OCI-LY7 (cell line): ENCODE data around the gene SEC24B. TPM values are rescaled to one million over a fixed set of nuclear protein-coding genes. Genes with fewer than 3 reads are reported as not detected.
"Not testable (repeated sequence)": the region's sequence is repeated elsewhere in the genome, so short reads cannot be mapped to it uniquely, and the experiment has no call there.

ENCODE experiments used
- BruUV-seq: library from RNA; stranded (reverse); fragments of 400-500 nt; replicated peaks from 2 replicates; lab custom pipeline; 2021; lab: Mats Ljungman, UMichigan
- CTCF ChIA-PET: fragments of 300-600 bp; sonication (Branson Sonifier 250); formaldehyde crosslinking; loops from one replicate; lab custom pipeline; 2022; ENCODE audit warnings: antibody characterized with exemption; ENCODE audit not compliant: unreplicated experiment; lab: Charles Lee
- POLR2A ChIA-PET: fragments of 300-600 bp; sonication (Branson Sonifier 250); formaldehyde crosslinking; loops from one replicate; lab custom pipeline; 2022; ENCODE audit warnings: antibody characterized with exemption; lab: Charles Lee
- DNase-seq: peaks from one replicate; pipeline ENCODE4 v3.0.0-alpha.2; 2015; ENCODE audit warnings: low spot score
- H2AFZ ChIP-seq: fragments of 200-600 bp; sonication (generic), shearing (Covaris generic); 2 replicates; pipeline ENCODE4 v1.6.1; 2014; ENCODE audit warnings: mild to moderate bottlenecking, antibody characterized with exemption, low read length, moderate library complexity
- H3K27ac ChIP-seq: fragments of 200-600 bp; sonication (generic); 2 replicates; pipeline ENCODE4 v1.5.1; 2014; ENCODE audit warnings: mixed run types, low read depth, mild to moderate bottlenecking, moderate library complexity, low read length, inconsistent platforms; ENCODE audit not compliant: poor library complexity, severe bottlenecking
- H3K36me3 ChIP-seq: fragments of 200-600 bp; sonication (generic); 2 replicates; pipeline ENCODE4 v1.6.1; 2014; ENCODE audit warnings: mild to moderate bottlenecking, antibody characterized with exemption, low read length, moderate library complexity, mixed read lengths; ENCODE audit not compliant: insufficient read depth
- H3K4me1 ChIP-seq: fragments of 200-600 bp; sonication (generic); 2 replicates; pipeline ENCODE4 v1.5.1; 2014; ENCODE audit warnings: mild to moderate bottlenecking, low read length; ENCODE audit not compliant: insufficient read depth, poor library complexity, severe bottlenecking
- H3K4me2 ChIP-seq: fragments of 200-600 bp; sonication (generic); 2 replicates; pipeline ENCODE4 v1.6.1; 2014; ENCODE audit warnings: mild to moderate bottlenecking, low read length
- H3K4me3 ChIP-seq: fragments of 200-600 bp; sonication (generic); 2 replicates; pipeline ENCODE4 v1.5.1; 2014; ENCODE audit warnings: mild to moderate bottlenecking, low read depth, low read length; ENCODE audit not compliant: poor library complexity, severe bottlenecking
- H3K79me2 ChIP-seq: fragments of 200-600 bp; sonication (generic); 2 replicates; pipeline ENCODE4 v1.6.1; 2016; ENCODE audit warnings: low read depth, mild to moderate bottlenecking, low read length, moderate library complexity, mixed read lengths; ENCODE audit not compliant: insufficient read depth
- H3K9me2 ChIP-seq: fragments of 200-600 bp; sonication (generic); 2 replicates; pipeline ENCODE4 v1.6.1; 2016; ENCODE audit warnings: mild to moderate bottlenecking, low read length, mixed read lengths; ENCODE audit not compliant: insufficient read depth
- H3K9me3 ChIP-seq: fragments of 200-600 bp; sonication (generic); 2 replicates; pipeline ENCODE4 v1.6.1; 2014; ENCODE audit warnings: mild to moderate bottlenecking, mixed run types, low read length, mixed read lengths
- H4K20me1 ChIP-seq: fragments of 200-600 bp; sonication (generic); 2 replicates; pipeline ENCODE4 v1.6.1; 2014; ENCODE audit warnings: mild to moderate bottlenecking, antibody characterized with exemption, low read length, moderate library complexity, mixed read lengths; ENCODE audit not compliant: insufficient read depth
- CTCF ChIP-seq: fragments of 200-600 bp; sonication (generic); conservative IDR thresholded peaks from 2 replicates; pipeline ENCODE4 v1.5.1; 2014; ENCODE audit warnings: mild to moderate bottlenecking, antibody characterized with exemption, low read length, moderate library complexity, mixed read lengths
- EZH2phosphoT487 ChIP-seq: fragments of 200-600 bp; sonication (generic); IDR thresholded peaks from 2 replicates; pipeline ENCODE4 v1.6.1; 2018; ENCODE audit warnings: low read depth, borderline replicate concordance, mild to moderate bottlenecking, mixed run types, antibody characterized with exemption, low read length, moderate library complexity, mixed read lengths
- intact Hi-C: fragments of 100-400 bp; cut with micrococcal nuclease; formaldehyde crosslinking; loops from one replicate; pipeline ENCODE4 v1.10.0; 2022; ENCODE audit not compliant: unreplicated experiment
- total RNA-seq, 2 experiments: library from RNA; depleted of rRNA in 1 of 2; stranded (reverse); fragments of >200 nt in 1 of 2; shearing (Covaris generic) in 1 of 2; gene quantifications; 2 replicates each; pipeline ENCODE4 v1.2.3, GENCODE V29; 2014 to 2022

The SEC24B gene
- total RNA-seq, 2 experiments from 2014 or later: 13.1 to 26.3 TPM

- CTCF ChIA-PET: interaction anchor here (0.6 kb wide), 1 partner anchor 1392 kb away, joined by 3 read pairs; no protein-coding TSS in a partner anchor
- H3K4me1 ChIP-seq: no peaks in the 10 kb centered on the region
- intact Hi-C loops: no loop called here
- POLR2A ChIA-PET: interaction anchor here (0.7 kb wide), 1 partner anchor 17 kb away, joined by 3 read pairs; no protein-coding TSS in a partner anchor
- H4K20me1 ChIP-seq: no peaks in the 10 kb centered on the region
- BruUV-seq: no TSS peak
- no peaks in the 10 kb centered on the region for H3K9me3 ChIP-seq
- no peak for DNase-seq
- H3K4me3 ChIP-seq: no peak overlapping the region
- H3K27ac ChIP-seq: no peak overlapping the region
- H2AFZ ChIP-seq: no peak overlapping the region
- H3K79me2 ChIP-seq: no peaks in the 10 kb centered on the region
- TF ChIP-seq EZH2phosphoT487 (no peak), CTCF (no peak)
- no peak overlapping the region for H3K4me2 ChIP-seq
- H3K9me2 ChIP-seq: no peaks in the 10 kb centered on the region
- H3K36me3 ChIP-seq: peaks cover 38% of the 10 kb centered on the region
These were observed 73.3 kb downstream of the SEC24B start for GRCh38 chr4:109506890-109507289.

GRCh38 chr4:109510687-109511086 lies 77.1 kb downstream of the SEC24B start:
- Histone ChIP-seq H2AFZ (no peak overlapping the region), H3K9me3 (no peaks in the 10 kb centered on the region), H3K4me3 (no peak overlapping the region), H3K27ac (no peak overlapping the region), H3K4me1 (no peaks in the 10 kb centered on the region), H4K20me1 (no peaks in the 10 kb centered on the region), H3K9me2 (no peaks in the 10 kb centered on the region), H3K36me3 (peaks cover 30% of the 10 kb centered on the region), H3K4me2 (no peak overlapping the region), H3K79me2 (no peaks in the 10 kb centered on the region)
- TF ChIP-seq EZH2phosphoT487 (no peak), CTCF (no peak)
- intact Hi-C loops: no loop called here
- ChIA-PET CTCF (no interaction called here), POLR2A (interaction anchor here (0.6 to 1.8 kb wide), 3 partner anchors 8 to 19 kb away, joined by 4 read pairs; no protein-coding TSS in a partner anchor)
- BruUV-seq: no TSS peak
- no peak for DNase-seq

- no peak for DNase-seq
- H2AFZ ChIP-seq: no peak overlapping the region
- intact Hi-C loops: no loop called here
- peaks cover 33% of the 10 kb centered on the region for H3K36me3 ChIP-seq
- H3K9me2 ChIP-seq: no peaks in the 10 kb centered on the region
- no peaks in the 10 kb centered on the region for H3K9me3 ChIP-seq
- CTCF ChIA-PET: no interaction called here
- no peaks in the 10 kb centered on the region for H3K4me1 ChIP-seq
- no peak for TF ChIP-seq EZH2phosphoT487
- no peak for TF ChIP-seq CTCF
- POLR2A ChIA-PET: no interaction called here
- no peak overlapping the region for H3K4me3 ChIP-seq
- no peaks in the 10 kb centered on the region for H3K79me2 ChIP-seq
- no peaks in the 10 kb centered on the region for H4K20me1 ChIP-seq
- BruUV-seq: no TSS peak
- H3K4me2 ChIP-seq: no peak overlapping the region
- no peak overlapping the region for H3K27ac ChIP-seq
These were observed 77.8 kb downstream of the SEC24B start for GRCh38 chr4:109511414-109511813.

GRCh38 chr4:109513368-109513767 lies 79.8 kb downstream of the SEC24B start:
- CTCF ChIA-PET, DNase-seq, H3K9me3 ChIP-seq, H3K9me2 ChIP-seq, H3K79me2 ChIP-seq, H3K27ac ChIP-seq, POLR2A ChIA-PET, H3K4me2 ChIP-seq, BruUV-seq, H2AFZ ChIP-seq, H4K20me1 ChIP-seq, intact Hi-C loops, H3K4me3 ChIP-seq, H3K4me1 ChIP-seq: not testable (repeated sequence)
- H3K36me3 ChIP-seq: peaks cover 48% of the 10 kb centered on the region
